Hypothalamus (tissue), 51 donors: ENCODE measurements around the gene KHSRP.
A peak's percentile ranks its signal among the peaks of the same experiment; 100 is the strongest.

ENCODE experiments used
- DNase-seq, 51 donors: peaks; one replicate each; lab custom pipeline; 2025; lab: John Stamatoyannopoulos, UW

KHSRP gene, protein sequence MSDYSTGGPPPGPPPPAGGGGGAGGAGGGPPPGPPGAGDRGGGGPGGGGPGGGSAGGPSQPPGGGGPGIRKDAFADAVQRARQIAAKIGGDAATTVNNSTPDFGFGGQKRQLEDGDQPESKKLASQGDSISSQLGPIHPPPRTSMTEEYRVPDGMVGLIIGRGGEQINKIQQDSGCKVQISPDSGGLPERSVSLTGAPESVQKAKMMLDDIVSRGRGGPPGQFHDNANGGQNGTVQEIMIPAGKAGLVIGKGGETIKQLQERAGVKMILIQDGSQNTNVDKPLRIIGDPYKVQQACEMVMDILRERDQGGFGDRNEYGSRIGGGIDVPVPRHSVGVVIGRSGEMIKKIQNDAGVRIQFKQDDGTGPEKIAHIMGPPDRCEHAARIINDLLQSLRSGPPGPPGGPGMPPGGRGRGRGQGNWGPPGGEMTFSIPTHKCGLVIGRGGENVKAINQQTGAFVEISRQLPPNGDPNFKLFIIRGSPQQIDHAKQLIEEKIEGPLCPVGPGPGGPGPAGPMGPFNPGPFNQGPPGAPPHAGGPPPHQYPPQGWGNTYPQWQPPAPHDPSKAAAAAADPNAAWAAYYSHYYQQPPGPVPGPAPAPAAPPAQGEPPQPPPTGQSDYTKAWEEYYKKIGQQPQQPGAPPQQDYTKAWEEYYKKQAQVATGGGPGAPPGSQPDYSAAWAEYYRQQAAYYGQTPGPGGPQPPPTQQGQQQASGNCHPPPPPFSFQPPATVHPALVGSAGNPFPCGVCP

DNA sequence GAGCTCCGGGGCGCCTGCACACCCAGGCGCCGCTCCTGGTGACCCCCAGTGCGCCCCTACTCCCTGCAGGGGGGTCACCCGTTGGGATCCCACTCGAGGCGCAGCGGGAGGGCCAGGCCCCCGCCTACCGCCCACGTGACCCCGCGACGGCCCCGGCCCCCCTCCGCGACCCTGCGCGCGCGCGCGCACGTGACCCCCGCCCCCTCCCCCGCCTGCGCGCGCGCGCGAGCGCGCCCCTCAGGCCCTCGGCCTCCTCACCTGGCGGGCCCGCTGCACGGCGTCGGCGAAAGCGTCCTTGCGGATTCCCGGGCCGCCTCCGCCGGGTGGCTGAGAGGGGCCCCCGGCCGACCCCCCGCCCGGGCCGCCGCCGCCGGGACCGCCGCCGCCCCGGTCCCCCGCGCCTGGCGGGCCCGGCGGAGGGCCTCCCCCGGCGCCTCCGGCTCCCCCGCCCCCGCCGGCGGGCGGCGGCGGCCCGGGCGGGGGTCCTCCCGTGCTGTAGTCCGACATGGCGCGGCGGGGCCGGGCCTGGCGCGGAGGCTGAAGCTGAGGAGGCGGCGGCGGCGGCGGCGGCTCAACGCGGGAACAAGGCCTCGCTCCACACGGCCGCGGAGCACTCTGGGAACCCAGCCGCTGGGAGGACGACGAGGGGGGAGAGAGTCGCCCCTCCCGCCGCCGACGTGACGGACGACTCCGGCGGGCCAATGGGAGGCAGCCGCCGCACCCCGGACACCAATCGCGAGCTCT lies at the start of gene KHSRP:
Gene KHSRP (minus strand): TSS at position 617 of the 744 bp plus-strand sequence. CDS start 110 bp downstream, at position 507.
- DNase-seq = peak in 9 of 51 donors; percentile 12 to 38 (median 31)

- DNase-seq = no peak
These were observed 49.0 kb upstream of the KHSRP start for GRCh38 chr19:6473647-6474046.

GRCh38 chr19:6472713-6473112 lies 48.1 kb upstream of the KHSRP start:
- no peak for DNase-seq

GRCh38 chr19:6471076-6471475 lies 46.5 kb upstream of the KHSRP start:
- no peak for DNase-seq

GRCh38 chr19:6470173-6470572 lies 45.6 kb upstream of the KHSRP start:
- no peak for DNase-seq

- no peak for DNase-seq
These were observed 42.8 kb upstream of the KHSRP start for GRCh38 chr19:6467384-6467783.

GRCh38 chr19:6466526-6467248 lies 42.1 kb upstream of the KHSRP start:
- DNase-seq = no peak

GRCh38 chr19:6465663-6466062 lies 41.1 kb upstream of the KHSRP start:
- no peak for DNase-seq

DNA sequence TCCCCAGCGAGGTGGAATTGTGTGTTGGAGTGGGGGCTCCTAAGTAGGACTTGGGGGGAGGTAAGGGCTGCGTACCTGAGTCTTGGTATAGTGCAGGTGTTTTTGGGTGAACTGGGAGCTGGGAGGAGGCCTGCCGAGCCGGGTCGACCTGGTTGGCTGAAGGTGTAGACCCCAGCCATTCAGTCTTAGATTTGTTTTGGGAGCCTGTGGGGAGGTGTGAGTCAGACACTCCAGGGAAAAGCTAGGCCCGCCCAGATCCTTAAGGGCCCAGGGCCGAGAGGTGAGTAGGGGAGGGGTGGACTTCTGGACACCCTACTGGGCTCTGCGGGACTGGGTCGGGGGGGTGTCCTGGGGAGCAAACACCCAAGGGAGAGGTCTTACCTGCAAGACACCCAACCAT lies 40.4 kb upstream of the KHSRP start:
- no peak for DNase-seq

GRCh38 chr19:6464070-6464873 lies 39.7 kb upstream of the KHSRP start, which contains the start of gene CRB3:
CRB3 (plus strand) TSS chr19:6464271; CDS start chr19:6464702, 431 bp downstream.
- no peak for DNase-seq

GRCh38 chr19:6460099-6460884 lies 35.7 kb upstream of the KHSRP start:
- DNase-seq = peak; percentile 45 to 99 (median 96)

DNA sequence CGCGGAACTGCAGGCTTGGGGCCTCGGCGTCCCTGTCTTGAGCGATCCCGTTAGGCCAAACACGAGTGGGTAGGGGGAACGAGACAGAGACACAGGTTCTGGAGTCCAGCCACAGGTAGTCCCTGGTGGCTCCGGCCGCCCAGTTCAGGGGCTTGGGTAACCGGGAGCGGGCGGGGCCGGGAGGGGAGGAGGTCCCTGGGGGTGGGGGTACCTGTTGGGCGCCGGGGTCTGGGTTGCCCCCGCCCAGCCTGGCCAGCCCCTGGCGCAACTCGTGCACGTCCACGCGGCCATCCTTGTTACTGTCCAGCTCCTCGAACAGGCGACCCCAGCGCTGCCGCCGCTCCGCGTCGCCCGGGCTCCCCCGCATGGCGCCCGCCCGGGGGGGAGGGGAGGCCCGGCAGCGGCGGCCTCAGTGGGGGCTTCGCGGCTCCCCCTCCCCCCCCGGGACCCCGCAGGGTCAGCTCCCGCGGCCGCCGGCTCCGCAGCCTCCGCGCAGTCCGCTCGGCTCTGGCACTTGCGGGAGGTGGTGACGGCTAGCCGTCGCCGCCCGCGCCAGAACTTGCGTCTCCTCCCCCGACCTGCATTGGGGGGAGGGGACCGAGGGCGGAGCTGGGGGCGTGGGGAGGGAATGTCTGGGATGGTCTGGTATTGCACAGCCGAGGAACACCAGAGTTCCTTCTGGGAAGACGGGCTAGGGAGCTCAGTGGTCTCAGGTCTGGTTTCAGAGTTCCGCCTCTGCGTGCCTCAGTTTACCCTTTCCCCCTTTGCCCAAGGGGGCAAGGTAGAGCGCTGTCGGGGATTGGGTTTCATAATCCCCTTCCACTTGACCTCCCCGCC lies 34.9 kb upstream of the KHSRP start, which contains the start of gene SLC25A23:
Gene SLC25A23 (minus strand): TSS at position 531 of the 837 bp plus-strand sequence. CDS start 164 bp downstream, at position 367.
- peak in 46 of 51 donors; percentile 25 to 91 (median 63) for DNase-seq

DNA sequence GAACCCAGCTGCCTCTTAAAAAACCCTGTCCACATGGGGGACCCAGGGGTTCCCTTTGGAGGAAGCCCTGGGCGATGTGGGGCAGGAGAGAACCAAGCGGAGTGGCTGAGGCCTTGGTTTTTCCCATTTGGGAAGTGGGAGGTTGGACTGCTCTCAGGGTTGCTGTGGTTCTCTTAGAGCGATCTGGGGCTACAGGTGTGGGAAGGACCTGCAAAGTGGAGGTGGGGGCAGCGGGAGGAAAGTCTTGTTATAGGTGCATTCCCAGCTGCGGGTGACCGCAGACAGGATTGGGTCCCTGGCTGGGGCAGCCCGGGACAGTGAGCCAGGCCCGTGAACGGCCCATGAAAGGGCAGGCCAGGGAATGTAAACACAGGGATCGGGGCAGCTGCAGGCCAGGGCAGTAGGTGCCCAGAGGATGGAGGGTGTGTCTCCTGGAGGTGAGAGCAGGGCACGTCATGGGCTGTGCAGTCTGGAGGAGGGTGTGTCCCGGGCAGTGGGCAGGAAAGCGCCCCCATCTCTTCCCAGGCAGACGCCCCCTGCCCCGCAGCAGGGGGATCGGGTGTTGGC lies 34.2 kb upstream of the KHSRP start:
- peak in 2 of 51 donors; percentile 2 to 6 for DNase-seq

GRCh38 chr19:6457958-6458694 lies 33.5 kb upstream of the KHSRP start:
- DNase-seq = no peak

DNA sequence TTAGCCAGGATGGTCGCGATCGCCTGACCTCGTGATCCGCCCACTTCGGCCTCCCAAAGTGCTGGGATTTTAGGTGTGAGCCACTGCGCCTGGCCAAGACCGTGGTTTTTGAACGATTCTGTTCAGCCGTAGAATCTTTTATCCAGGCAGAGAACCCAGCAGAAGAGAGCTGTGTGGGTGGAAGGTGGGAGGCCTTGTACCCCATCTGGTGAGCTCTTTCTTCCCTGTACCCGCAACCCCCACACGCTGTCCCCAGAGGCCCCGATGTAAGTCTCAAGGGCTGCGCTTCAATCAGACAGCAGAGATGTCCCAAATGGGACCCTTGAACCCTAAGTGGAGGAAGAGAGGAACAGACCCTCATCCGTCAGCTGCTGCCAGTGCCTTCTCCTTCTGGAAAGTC lies 31.3 kb upstream of the KHSRP start:
- DNase-seq = no peak

- no peak for DNase-seq
These were observed 29.4 kb upstream of the KHSRP start for GRCh38 chr19:6453951-6454565.
